B cell (primary cell): Measurements from ENCODE around the gene CD96. TPM values are rescaled to one million over a fixed set of nuclear protein-coding genes. Genes with fewer than 3 reads are reported as not detected.
"Not testable (repeated sequence)": the region's sequence is repeated elsewhere in the genome, so short reads cannot be mapped to it uniquely, and the experiment has no call there.

Experiments
- ATAC-seq: fragments of 200-7000 bp; cut with Tn5 transposase; one replicate; pipeline ENCODE4 v1.10.0; 2021; ENCODE audit warnings: low read depth, mild to moderate bottlenecking, moderate number of reproducible peaks, moderate library complexity
- CTCF ChIA-PET: fragments of 350-600 bp; sonication (Branson Sonifier 250); formaldehyde crosslinking; loops from one replicate; lab custom pipeline; 2021; ENCODE audit warnings: antibody characterized with exemption, inconsistent platforms; lab: Charles Lee
- POLR2A ChIA-PET: fragments of 350-600 bp; sonication (Branson Sonifier 250); formaldehyde crosslinking; loops from one replicate; lab custom pipeline; 2021; ENCODE audit warnings: antibody characterized with exemption; lab: Charles Lee
- DNase-seq: peaks from one replicate; pipeline ENCODE4 v3.0.0; 2013
- H2AFZ ChIP-seq: 2 replicates; pipeline ENCODE4 v1.6.1; 2012; ENCODE audit warnings: mild to moderate bottlenecking, low read depth, low read length; ENCODE audit not compliant: insufficient read depth, poor library complexity, severe bottlenecking
- H3K27ac ChIP-seq, 2 donors: 1 replicate in 1 of 2; 2 replicates in 1 of 2; pipeline ENCODE4 v1.5.1; 2012 to 2013; ENCODE audit warnings: low read length in 2 of 2, mild to moderate bottlenecking in 2 of 2, moderate library complexity in 1 of 2
- H3K27me3 ChIP-seq, 4 experiments: fragments of 200-600 bp in 1 of 4; sonication (generic) in 1 of 4; replicated peaks in 1 of 4; 1 replicate in 2 of 4; 2 replicates in 2 of 4; pipeline versions ENCODE4 v1.6.1 to v1.7.0; 2013 to 2016; ENCODE audit warnings: low read length in 3 of 4, mild to moderate bottlenecking in 2 of 4, mixed read lengths in 1 of 4, moderate library complexity in 1 of 4; ENCODE audit not compliant: insufficient read depth in 4 of 4, control insufficient read depth in 3 of 4; ENCODE audit errors: control extremely low read depth in 1 of 4
- H3K36me3 ChIP-seq, 2 experiments: replicated peaks in 1 of 2; 1 replicate in 1 of 2; 2 replicates in 1 of 2; pipeline versions ENCODE4 v1.6.1 to v1.7.1; 2013; ENCODE audit warnings: low read length in 1 of 2; ENCODE audit not compliant: insufficient read depth in 2 of 2, control insufficient read depth in 1 of 2; ENCODE audit errors: control extremely low read depth in 1 of 2, extremely low read depth in 1 of 2
- H3K4me1 ChIP-seq, 2 donors: fragments of 200-600 bp in 1 of 2; sonication (generic) in 1 of 2; 1 replicate in 1 of 2; 2 replicates in 1 of 2; pipeline versions ENCODE4 v1.5.1 to v1.6.1; 2013 to 2017; ENCODE audit warnings: low read length in 2 of 2; ENCODE audit not compliant: control insufficient read depth in 2 of 2, insufficient read depth in 2 of 2
- H3K4me2 ChIP-seq: replicated peaks from 2 replicates; pipeline ENCODE3; 2012; ENCODE audit warnings: mild to moderate bottlenecking, low read depth, low read length; ENCODE audit not compliant: poor library complexity, severe bottlenecking
- H3K4me3 ChIP-seq, 5 experiments: fragments of 200-600 bp in 1 of 5; sonication (generic) in 1 of 5; 1 replicate in 3 of 5; 2 replicates in 2 of 5; pipeline versions ENCODE4 v1.5.1 to v1.7.0; 2011 to 2016; ENCODE audit warnings: low read length in 4 of 5, mild to moderate bottlenecking in 4 of 5, low read depth in 2 of 5, control low read depth in 1 of 5, moderate library complexity in 1 of 5; ENCODE audit not compliant: insufficient read depth in 1 of 5; ENCODE audit errors: control extremely low read depth in 1 of 5, extremely low read depth in 1 of 5
- H3K79me2 ChIP-seq: fragments of 200-600 bp; sonication (generic); one replicate; pipeline ENCODE4 v1.6.0; 2016; ENCODE audit warnings: low read length; ENCODE audit not compliant: control insufficient read depth, insufficient read depth
- H3K9ac ChIP-seq: fragments of 200-600 bp; sonication (generic); 2 replicates; pipeline ENCODE4 v1.6.1; 2017; ENCODE audit warnings: mild to moderate bottlenecking, low read length, moderate library complexity
- H3K9me3 ChIP-seq, 3 donors: one replicate each; pipeline versions ENCODE4 v1.6.1 to v1.7.1; 2013; ENCODE audit warnings: low read length in 2 of 3; ENCODE audit not compliant: control insufficient read depth in 2 of 3, insufficient read depth in 1 of 3; ENCODE audit errors: control extremely low read depth in 1 of 3
- H4K20me1 ChIP-seq: 2 replicates; pipeline ENCODE4 v1.6.0; 2012; ENCODE audit warnings: mild to moderate bottlenecking, low read length; ENCODE audit not compliant: insufficient read depth, control insufficient read depth, poor library complexity, severe bottlenecking
- H3K27ac Mint-ChIP-seq: one replicate; pipeline ENCODE4 v1.8.0; 2021; ENCODE audit warnings: mixed read lengths
- H3K27me3 Mint-ChIP-seq: one replicate; pipeline ENCODE4 v1.8.0; 2021; ENCODE audit warnings: mixed read lengths
- H3K4me1 Mint-ChIP-seq: one replicate; pipeline ENCODE4 v1.8.0; 2021; ENCODE audit warnings: mixed read lengths
- H3K4me3 Mint-ChIP-seq: one replicate; pipeline ENCODE4 v1.8.0; 2021; ENCODE audit warnings: mixed read lengths
- H3K9me3 Mint-ChIP-seq: one replicate; pipeline ENCODE4 v1.8.0; 2022; ENCODE audit warnings: mixed read lengths; ENCODE audit not compliant: insufficient read depth
- EZH2 ChIP-seq: IDR thresholded peaks from 2 replicates; pipeline ENCODE4 v1.6.1; 2012; ENCODE audit warnings: borderline replicate concordance, low read depth, mild to moderate bottlenecking, moderate library complexity, low read length; ENCODE audit not compliant: insufficient read depth, poor library complexity, severe bottlenecking
- WGBS: methylation state at CpG from one replicate; pipeline ENCODE4 v1.1.5; 2013; ENCODE audit warnings: missing lambda C conversion rate; ENCODE audit not compliant: insufficient coverage; 5-methylcytosine and 5-hydroxymethylcytosine counted together
- intact Hi-C: fragments of 100-400 bp; cut with micrococcal nuclease; formaldehyde crosslinking; loops from one replicate; pipeline ENCODE4 v1.10.0; 2022
- polyA plus RNA-seq: library from polyadenylated mRNA; depleted of rRNA; stranded (reverse); fragments of >200 nt; gene quantifications from 2 replicates; pipeline ENCODE4 v1.2.3, GENCODE V29; 2012
- total RNA-seq, 2 donors: library from RNA; stranded (reverse); fragments of 120-200 nt in 1 of 2; gene quantifications; 1 replicate in 1 of 2; 2 replicates in 1 of 2; pipeline versions ENCODE4 v1.2.3 to v1.2.4, GENCODE V29; 2013 to 2022
- TF ChIP-seq, protein P1 (sequence below): fragments of 200-600 bp; IDR thresholded peaks from one replicate; pipeline ENCODE4 v1.8.0; 2022; ENCODE audit warnings: antibody characterized with exemption, mild to moderate bottlenecking

Gene CD96
- total and polyA plus RNA-seq, 2 donors (not counting 1 experiment from before 2014, with no cell fraction given), result 21.4 to 56.2 TPM

DNA sequence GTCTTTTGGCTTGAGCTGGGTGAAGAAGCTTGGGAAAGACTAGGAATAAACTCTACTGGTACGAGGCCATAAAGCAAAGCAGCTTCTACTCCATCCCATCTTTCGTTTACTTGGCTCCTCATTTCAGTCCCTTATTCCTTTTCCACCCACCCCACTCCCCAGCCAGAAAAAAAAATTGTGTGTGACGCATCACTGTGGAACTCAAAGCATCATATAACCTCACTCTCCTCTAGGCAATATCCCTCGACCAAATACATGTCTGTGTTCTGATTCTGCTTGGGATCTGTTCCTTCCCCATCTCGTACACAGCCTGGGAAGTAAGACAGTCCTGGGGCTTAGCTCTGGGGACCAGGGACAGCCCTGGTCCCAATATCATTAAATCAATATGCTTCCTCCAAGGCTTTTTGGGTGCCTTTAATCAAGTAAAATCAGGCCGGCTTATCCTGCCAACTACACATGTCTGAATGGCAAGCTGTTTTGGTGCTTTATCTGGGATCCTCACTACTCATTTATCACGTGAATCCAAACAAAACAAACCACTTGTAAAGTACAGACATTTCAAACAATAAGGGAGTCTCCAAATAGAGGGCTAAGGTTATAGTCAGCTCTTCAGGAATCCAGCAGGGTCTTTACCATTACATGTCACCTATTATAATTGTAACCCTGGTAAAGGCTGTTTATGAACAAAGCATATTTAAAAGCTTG, 128.1 kb downstream of the CD96 start:
- H2AFZ ChIP-seq, result no peak overlapping the region
- H3K4me1 Mint-ChIP-seq, result peaks cover 40% of the 10 kb centered on the region
- H3K27me3 Mint-ChIP-seq, result no peaks in the 10 kb centered on the region
- WGBS, result 91% methylated on average over 5 of the region's 7 CpGs
- POLR2A ChIA-PET, result no interaction called here
- no peaks in the 10 kb centered on the region for H4K20me1 ChIP-seq
- no peaks in the 10 kb centered on the region for H3K9me3 Mint-ChIP-seq
- no peak overlapping the region for H3K4me3 Mint-ChIP-seq
- no peaks in the 10 kb centered on the region for H3K27me3 ChIP-seq
- H3K36me3 ChIP-seq, result no peaks in the 10 kb centered on the region
- intact Hi-C loops, result loop anchor here (1.0 to 5.0 kb wide), 8 partner anchors 21 to 457 kb away; no protein-coding TSS in a partner anchor
- H3K79me2 ChIP-seq, result peaks cover 2% of the 10 kb centered on the region
- H3K9ac ChIP-seq, result no peak overlapping the region
- no peak overlapping the region for H3K4me2 ChIP-seq
- no peak overlapping the region for H3K4me3 ChIP-seq
- H3K27ac ChIP-seq, result no peak overlapping the region
- ATAC-seq, result no peak
- CTCF ChIA-PET, result interaction anchor here (0.9 to 6.9 kb wide), 15 partner anchors 11 to 309 kb away, joined by 3 to 150 read pairs (median 6); partner anchors contain the start of gene ABHD10
- H3K4me1 ChIP-seq, result peaks cover 33 to 40% of the 10 kb centered on the region in 2 donors
- TF ChIP-seq EZH2, result no peak
- TF ChIP-seq, protein P1, sequence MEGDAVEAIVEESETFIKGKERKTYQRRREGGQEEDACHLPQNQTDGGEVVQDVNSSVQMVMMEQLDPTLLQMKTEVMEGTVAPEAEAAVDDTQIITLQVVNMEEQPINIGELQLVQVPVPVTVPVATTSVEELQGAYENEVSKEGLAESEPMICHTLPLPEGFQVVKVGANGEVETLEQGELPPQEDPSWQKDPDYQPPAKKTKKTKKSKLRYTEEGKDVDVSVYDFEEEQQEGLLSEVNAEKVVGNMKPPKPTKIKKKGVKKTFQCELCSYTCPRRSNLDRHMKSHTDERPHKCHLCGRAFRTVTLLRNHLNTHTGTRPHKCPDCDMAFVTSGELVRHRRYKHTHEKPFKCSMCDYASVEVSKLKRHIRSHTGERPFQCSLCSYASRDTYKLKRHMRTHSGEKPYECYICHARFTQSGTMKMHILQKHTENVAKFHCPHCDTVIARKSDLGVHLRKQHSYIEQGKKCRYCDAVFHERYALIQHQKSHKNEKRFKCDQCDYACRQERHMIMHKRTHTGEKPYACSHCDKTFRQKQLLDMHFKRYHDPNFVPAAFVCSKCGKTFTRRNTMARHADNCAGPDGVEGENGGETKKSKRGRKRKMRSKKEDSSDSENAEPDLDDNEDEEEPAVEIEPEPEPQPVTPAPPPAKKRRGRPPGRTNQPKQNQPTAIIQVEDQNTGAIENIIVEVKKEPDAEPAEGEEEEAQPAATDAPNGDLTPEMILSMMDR, result no peak
- H3K27ac Mint-ChIP-seq, result no peak overlapping the region
- H3K9me3 ChIP-seq, result peaks cover 0 to 7% (median 0%) of the 10 kb centered on the region in 3 donors
- DNase-seq, result no peak

GRCh38 chr3:111672461-111672860, 130.5 kb downstream of the CD96 start:
- WGBS, result no CpG with 5 or more reads among the region's 6 CpGs
- H2AFZ ChIP-seq, H3K4me3 Mint-ChIP-seq, H3K27ac Mint-ChIP-seq, H3K9me3 ChIP-seq, H3K27me3 Mint-ChIP-seq, POLR2A ChIA-PET, ATAC-seq, intact Hi-C loops, H4K20me1 ChIP-seq, H3K9ac ChIP-seq, H3K27me3 ChIP-seq, H3K36me3 ChIP-seq, DNase-seq, H3K4me2 ChIP-seq, H3K9me3 Mint-ChIP-seq, H3K27ac ChIP-seq, H3K4me3 ChIP-seq: not testable (repeated sequence)
- H3K4me1 Mint-ChIP-seq, result peaks cover 55% of the 10 kb centered on the region
- CTCF ChIA-PET, result interaction anchor here (0.6 to 6.9 kb wide), 8 partner anchors 9 to 371 kb away, joined by 3 to 150 read pairs (median 4); partner anchors contain the start of gene ZBED2
- Histone ChIP-seq H3K79me2 (peaks cover 23% of the 10 kb centered on the region), H3K4me1 (peaks cover 50 to 53% of the 10 kb centered on the region in 2 donors)
